Measurements from ENCODE around the gene CACNG8.

Gene CACNG8

GRCh38 chr19:53999694-54000093 is 37.0 kb downstream of the CACNG8 start:
- ATAC-seq (no peak), DNase-seq (ENCODE audit: low spot score in 2 of 2) (no peak)
- Mint-ChIP-seq H3K4me3 (no peak overlapping the region), H3K4me1 (no peaks in the 10 kb centered on the region), H3K9me3 (no peaks in the 10 kb centered on the region), H3K36me3 (no peaks in the 10 kb centered on the region), H3K27ac (no peak overlapping the region)

DNA sequence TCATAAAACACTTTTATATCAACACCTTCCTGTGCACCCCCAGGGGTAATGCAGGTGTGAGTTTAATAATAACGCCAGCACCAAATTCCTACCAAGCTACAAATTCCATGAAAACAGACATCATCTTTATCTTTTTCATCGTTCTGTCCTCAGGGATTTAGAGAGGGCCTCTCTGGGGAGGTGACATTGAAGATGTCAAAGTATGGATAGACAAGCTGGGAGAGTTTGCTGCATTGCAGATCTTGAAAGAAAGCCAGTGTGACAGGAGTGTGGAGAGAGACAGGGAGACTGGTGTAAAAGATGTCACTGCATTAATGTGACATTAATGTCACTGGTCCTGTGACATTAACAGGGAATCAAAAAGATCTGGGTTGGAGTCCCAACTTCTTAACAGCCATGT is 38.8 kb downstream of the CACNG8 start:
- no peaks in the 10 kb centered on the region for H3K4me1 Mint-ChIP-seq
- ATAC-seq (no peak), DNase-seq (ENCODE audit: low spot score in 2 of 2) (no peak)
- H3K36me3 Mint-ChIP-seq: no peaks in the 10 kb centered on the region
- H3K27ac Mint-ChIP-seq: no peak overlapping the region
- no peak overlapping the region for H3K4me3 Mint-ChIP-seq
- H3K9me3 Mint-ChIP-seq: no peaks in the 10 kb centered on the region

- Mint-ChIP-seq H3K4me3 (no peak overlapping the region), H3K36me3 (no peaks in the 10 kb centered on the region), H3K4me1 (no peaks in the 10 kb centered on the region), H3K9me3 (no peaks in the 10 kb centered on the region), H3K27ac (no peak overlapping the region)
- no peak for ATAC-seq
- DNase-seq (ENCODE audit: low spot score in 2 of 2): no peak
Observed at GRCh38 chr19:54002495-54003315, 40.0 kb downstream of the CACNG8 start.

- Mint-ChIP-seq H3K4me1 (peaks cover 5% of the 10 kb centered on the region), H3K9me3 (no peaks in the 10 kb centered on the region), H3K27ac (no peak overlapping the region), H3K4me3 (no peak overlapping the region), H3K36me3 (no peaks in the 10 kb centered on the region)
- no peak for DNase-seq (ENCODE audit: low spot score in 2 of 2)
- no peak for ATAC-seq
Observed at GRCh38 chr19:54009440-54009839, 46.7 kb downstream of the CACNG8 start.

- no peak for DNase-seq (ENCODE audit: low spot score in 2 of 2)
- H3K9me3 Mint-ChIP-seq: no peaks in the 10 kb centered on the region
- no peak overlapping the region for H3K27ac Mint-ChIP-seq
- peaks cover 10% of the 10 kb centered on the region for H3K4me1 Mint-ChIP-seq
- no peak for ATAC-seq
- H3K36me3 Mint-ChIP-seq: no peaks in the 10 kb centered on the region
- no peak overlapping the region for H3K4me3 Mint-ChIP-seq
Observed at GRCh38 chr19:54010474-54010873, 47.7 kb downstream of the CACNG8 start.

- Mint-ChIP-seq H3K4me3 (no peak overlapping the region), H3K36me3 (no peaks in the 10 kb centered on the region), H3K4me1 (peaks cover 10% of the 10 kb centered on the region), H3K27ac (no peak overlapping the region), H3K9me3 (no peaks in the 10 kb centered on the region)
- ATAC-seq (no peak), DNase-seq (ENCODE audit: low spot score in 2 of 2) (no peak)
Observed at GRCh38 chr19:54011507-54012211, 48.9 kb downstream of the CACNG8 start.

DNA sequence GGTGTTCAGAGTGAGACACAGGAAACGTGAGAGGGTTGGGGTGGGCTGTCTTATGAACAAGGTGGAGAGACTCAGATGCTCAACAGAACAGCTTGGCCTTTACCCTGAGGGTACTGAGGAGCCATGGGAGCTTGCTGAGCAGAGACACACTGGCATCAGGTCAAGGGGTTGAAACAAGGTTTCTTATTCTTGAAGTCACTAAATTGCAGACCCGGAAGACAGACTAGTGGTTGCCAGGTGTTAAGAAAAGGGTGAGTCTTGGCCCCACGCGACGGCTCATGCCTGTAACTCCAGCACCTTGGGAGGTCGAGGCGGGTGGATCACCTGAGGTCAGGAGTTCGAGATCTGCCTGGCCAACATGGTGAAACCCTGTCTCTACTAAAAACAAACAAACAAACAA is 51.1 kb downstream of the CACNG8 start:
- DNase-seq (ENCODE audit: low spot score in 2 of 2): no peak
- Mint-ChIP-seq H3K9me3 (no peaks in the 10 kb centered on the region), H3K27ac (no peak overlapping the region), H3K4me3 (no peak overlapping the region), H3K36me3 (no peaks in the 10 kb centered on the region), H3K4me1 (peaks cover 5% of the 10 kb centered on the region)
- ATAC-seq: no peak

DNA sequence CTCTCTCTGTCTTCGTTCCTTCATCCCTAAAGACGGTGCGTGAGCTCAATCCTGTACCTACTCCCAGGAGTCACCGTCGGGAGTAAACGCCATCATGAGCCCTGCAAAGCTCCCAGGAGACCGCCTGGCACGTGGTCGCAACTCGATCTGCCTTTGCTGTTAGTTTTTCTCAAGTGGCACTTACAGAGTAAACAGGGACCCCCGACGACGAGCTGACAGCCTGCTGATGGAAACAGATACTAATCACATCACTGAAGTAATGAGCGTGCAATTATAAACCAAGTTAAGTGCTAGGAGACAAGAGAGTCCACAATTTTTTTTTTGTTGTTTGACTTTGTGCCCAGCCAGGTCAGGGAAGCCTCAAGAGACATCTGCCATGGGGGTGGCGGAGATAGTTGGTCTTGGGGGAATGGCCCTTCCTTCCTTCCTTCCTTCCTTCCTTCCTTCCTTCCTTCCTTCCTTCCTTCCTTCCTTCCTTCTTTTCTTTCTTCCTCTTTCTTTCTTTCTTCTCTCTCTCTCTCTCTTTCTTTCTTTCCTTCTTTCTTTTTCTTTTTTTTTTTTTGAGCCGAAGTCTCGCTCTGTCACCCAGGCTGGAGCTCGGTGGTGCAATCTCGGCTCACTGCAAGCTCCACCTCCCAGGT is 52.3 kb downstream of the CACNG8 start:
- Mint-ChIP-seq H3K27ac (no peak overlapping the region), H3K9me3 (no peaks in the 10 kb centered on the region), H3K4me1 (peaks cover 5% of the 10 kb centered on the region)

GRCh38 chr19:54017261-54017660 is 54.5 kb downstream of the CACNG8 start:
- Mint-ChIP-seq H3K4me1 (peaks cover 19% of the 10 kb centered on the region), H3K27ac (no peak overlapping the region), H3K4me3 (no peak overlapping the region), H3K36me3 (no peaks in the 10 kb centered on the region), H3K9me3 (no peaks in the 10 kb centered on the region)
- no peak for ATAC-seq
- DNase-seq (ENCODE audit: low spot score in 2 of 2): no peak

More for the DNA sequence above, 52.3 kb downstream of the CACNG8 start:
- Mint-ChIP-seq H3K36me3 (no peaks in the 10 kb centered on the region), H3K4me3 (no peak overlapping the region)
- DNase-seq (ENCODE audit: low spot score in 2 of 2) (no peak), ATAC-seq (no peak)

DNA sequence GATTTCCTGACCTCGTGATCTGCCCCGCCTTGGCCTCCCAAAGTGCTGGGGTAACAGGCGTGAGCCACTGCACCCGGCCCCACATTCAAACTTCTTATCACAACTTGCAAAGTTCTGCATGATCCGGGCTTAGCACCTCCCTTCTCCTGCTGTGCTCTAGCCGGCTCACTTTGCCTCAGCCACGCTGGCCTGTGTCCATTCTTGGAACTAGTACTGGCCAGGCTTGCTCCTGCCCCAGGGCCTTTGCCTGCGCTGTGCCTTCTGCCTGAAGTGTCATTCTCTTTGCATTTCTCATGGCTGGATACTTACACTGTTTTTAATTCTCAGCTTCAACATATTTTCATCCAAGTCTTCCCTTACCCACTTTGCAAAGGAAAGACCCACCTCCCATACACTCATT is 58.6 kb downstream of the CACNG8 start:
- H3K4me3 Mint-ChIP-seq: no peak overlapping the region
- ATAC-seq (no peak), DNase-seq (ENCODE audit: low spot score in 2 of 2) (no peak)
- H3K9me3 Mint-ChIP-seq: no peaks in the 10 kb centered on the region
- H3K36me3 Mint-ChIP-seq: no peaks in the 10 kb centered on the region
- peak overlapping the region; percentile 37 for H3K27ac Mint-ChIP-seq
- peaks cover 15% of the 10 kb centered on the region for H3K4me1 Mint-ChIP-seq

DNA sequence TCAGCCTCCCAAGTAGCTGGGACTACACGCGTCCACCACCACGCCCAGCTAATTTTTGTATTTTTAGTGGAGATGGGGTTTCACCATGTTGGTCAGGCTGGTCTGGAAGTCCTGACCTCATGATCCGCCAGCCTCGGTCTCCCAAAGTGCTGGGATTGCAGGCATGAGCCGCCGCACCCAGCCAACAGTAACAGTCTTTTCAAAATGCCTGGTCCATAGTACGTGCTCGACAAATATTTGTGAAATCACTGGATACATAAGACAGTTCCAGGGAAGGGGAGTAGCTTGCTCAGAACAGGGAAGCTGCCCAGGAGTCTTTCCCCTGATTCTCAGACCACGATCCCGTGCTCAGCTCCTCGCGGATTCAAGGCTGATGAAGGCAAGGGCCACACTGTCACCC is 59.2 kb downstream of the CACNG8 start:
- Mint-ChIP-seq H3K4me3 (no peak overlapping the region), H3K27ac (no peak overlapping the region), H3K4me1 (peaks cover 15% of the 10 kb centered on the region)

GRCh38 chr19:54023191-54023590 is 60.5 kb downstream of the CACNG8 start:
- DNase-seq (ENCODE audit: low spot score in 2 of 2) (no peak), ATAC-seq (no peak)
- Mint-ChIP-seq H3K4me3 (no peak overlapping the region), H3K36me3 (no peaks in the 10 kb centered on the region), H3K27ac (no peak overlapping the region), H3K4me1 (peaks cover 15% of the 10 kb centered on the region), H3K9me3 (no peaks in the 10 kb centered on the region)

More for the DNA sequence above, 59.2 kb downstream of the CACNG8 start:
- H3K36me3 Mint-ChIP-seq: no peaks in the 10 kb centered on the region
- ATAC-seq: no peak
- DNase-seq (ENCODE audit: low spot score in 2 of 2): no peak
- H3K9me3 Mint-ChIP-seq: no peaks in the 10 kb centered on the region

DNA sequence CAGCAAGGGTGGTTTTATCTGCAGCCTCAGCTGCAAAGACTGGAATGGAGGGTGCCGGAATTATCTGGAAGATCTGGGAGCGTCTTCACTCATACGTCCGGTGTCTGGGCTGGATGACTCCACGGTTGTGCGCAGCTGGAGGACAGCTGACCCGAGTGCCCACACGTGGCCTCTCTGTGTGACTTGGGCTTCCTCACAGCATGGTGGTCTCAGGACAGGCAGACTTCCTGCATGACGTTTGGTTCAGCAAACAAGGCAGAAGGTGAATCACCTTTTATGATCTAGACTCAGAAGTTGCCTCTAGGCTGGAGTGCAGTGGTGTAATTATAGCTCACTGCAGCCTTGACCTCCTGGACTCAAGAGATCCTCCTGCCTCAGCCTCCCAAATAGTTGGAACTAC is 61.9 kb downstream of the CACNG8 start:
- H3K4me3 Mint-ChIP-seq: no peak overlapping the region
- H3K9me3 Mint-ChIP-seq: no peaks in the 10 kb centered on the region
- DNase-seq (ENCODE audit: low spot score in 2 of 2) (no peak), ATAC-seq (no peak)
- no peak overlapping the region for H3K27ac Mint-ChIP-seq
- H3K4me1 Mint-ChIP-seq: peaks cover 15% of the 10 kb centered on the region
- H3K36me3 Mint-ChIP-seq: no peaks in the 10 kb centered on the region

DNA sequence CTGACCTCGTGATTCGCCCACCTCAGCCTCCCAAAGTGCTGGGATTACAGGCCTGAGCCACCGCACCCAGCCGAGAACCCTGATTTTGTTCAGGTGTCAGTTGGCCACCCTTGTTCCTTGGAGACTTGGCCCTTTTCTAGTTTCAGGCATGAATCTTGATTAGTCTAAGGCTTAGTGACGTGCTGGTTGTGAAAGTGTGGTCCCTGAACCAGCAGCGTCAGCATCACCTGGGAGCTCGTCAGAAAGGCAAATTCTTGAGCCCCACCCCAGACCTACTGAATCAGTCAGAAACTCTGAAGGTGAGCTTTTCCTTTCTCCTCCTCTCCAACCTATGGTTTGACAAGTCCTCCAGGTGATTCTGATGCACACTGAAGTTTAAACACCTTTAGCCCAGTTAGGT is 63.9 kb downstream of the CACNG8 start:
- Mint-ChIP-seq H3K4me3 (no peak overlapping the region), H3K27ac (no peak overlapping the region), H3K4me1 (peaks cover 7% of the 10 kb centered on the region), H3K9me3 (no peaks in the 10 kb centered on the region), H3K36me3 (no peaks in the 10 kb centered on the region)
- no peak for ATAC-seq
- DNase-seq (ENCODE audit: low spot score in 2 of 2): no peak

- no peak overlapping the region for H3K27ac Mint-ChIP-seq
- DNase-seq (ENCODE audit: low spot score in 2 of 2): no peak
- no peak for ATAC-seq
- H3K36me3 Mint-ChIP-seq: no peaks in the 10 kb centered on the region
- H3K4me1 Mint-ChIP-seq: peaks cover 6% of the 10 kb centered on the region
- no peak overlapping the region for H3K4me3 Mint-ChIP-seq
- H3K9me3 Mint-ChIP-seq: no peaks in the 10 kb centered on the region
Observed at GRCh38 chr19:54029301-54029700, 66.6 kb downstream of the CACNG8 start.

Measured in stimulated activated effector memory CD8-positive, alpha-beta T cell treated with anti-CD3 and anti-CD28 coated beads, Interleukin-12 subunit alpha, Interleukin-12 subunit beta, amount 100 ng/mL, for 72 hours (primary cell).